Prostate gland (tissue), 2 donors: ENCODE data around the gene CHST3.

ENCODE experiments used
- CTCF ChIP-seq, 4 experiments: fragments of 200-600 bp in 2 of 4; fragments of 450-650 bp in 2 of 4; sonication (generic) in 2 of 4; IDR thresholded peaks; 1 replicate in 3 of 4; 2 replicates in 1 of 4; pipeline ENCODE4 v1.5.1; 2016 to 2019; ENCODE audit warnings: antibody characterized with exemption in 4 of 4, mild to moderate bottlenecking in 2 of 4, moderate library complexity in 2 of 4
- POLR2A ChIP-seq: fragments of 450-650 bp; IDR thresholded peaks from one replicate; pipeline ENCODE4 v1.6.1; 2016; ENCODE audit warnings: antibody characterized with exemption, mild to moderate bottlenecking
- POLR2AphosphoS5 ChIP-seq: sonication (generic); formaldehyde crosslinking; IDR thresholded peaks from one replicate; pipeline ENCODE4 v1.6.1; 2017; ENCODE audit warnings: antibody characterized with exemption

GRCh38 chr10:71952745-71953144 is 11.4 kb upstream of the CHST3 start:
- TF ChIP-seq POLR2A (no peak), CTCF (IDR thresholded peaks at IDR 0.05) (no peak), POLR2AphosphoS5 (no peak)
